ENCODE data around the gene UVSSA. TPM values are rescaled to one million over a fixed set of nuclear protein-coding genes. Genes with fewer than 3 reads are reported as not detected.

Gene UVSSA
- polyA plus RNA-seq, 1 of the 3 experiments (the other 2 are of a cell fraction), result 14.9 TPM

DNA sequence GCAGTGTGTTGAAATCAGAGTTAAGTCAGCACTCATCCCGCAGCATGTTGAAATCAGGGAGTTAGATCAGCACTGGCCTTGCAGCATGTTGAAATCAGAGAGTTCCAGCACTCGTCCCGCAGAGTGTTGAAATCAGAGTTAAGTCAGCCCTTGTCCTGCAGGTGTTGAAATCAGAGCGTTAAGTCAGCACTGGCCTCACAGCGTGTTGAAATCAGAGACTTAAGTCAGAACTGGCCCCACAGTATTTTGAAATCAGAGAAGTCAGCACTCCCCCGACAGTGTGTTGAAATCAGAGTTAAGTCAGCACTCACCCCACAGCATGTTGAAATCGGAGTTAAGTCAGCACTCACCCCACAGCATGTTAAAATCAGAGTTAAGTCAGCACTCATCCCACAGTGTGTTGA, 10.9 kb upstream of the UVSSA start:
- Histone ChIP-seq H3F3A (replicated peaks; ENCODE audit: insufficient read depth) (peaks cover under 1% of the 10 kb centered on the region), H3K79me2 (ENCODE audit: insufficient read depth) (peaks cover 2% of the 10 kb centered on the region; the same call in 1 of the 2 replicates), H3K9me2 (no peaks in the 10 kb centered on the region), H3K4me1 (ENCODE audit: control insufficient read depth in 1 of 2, insufficient read depth in 2 of 2, low read depth in 1 of 2, low read length in 1 of 2) (no peaks in the 10 kb centered on the region), H3K9ac (no peak overlapping the region), H3K27me3 (ENCODE audit: insufficient read depth) (no peaks in the 10 kb centered on the region), H4K20me1 (ENCODE audit: insufficient read depth) (no peaks in the 10 kb centered on the region), H3K4me2 (no peak overlapping the region), H3K27ac (ENCODE audit: low read depth in 2 of 2, low read length in 1 of 2) (no peak overlapping the region), H3K4me3 (ENCODE audit: low read depth in 2 of 2, low read length in 1 of 2) (no peak overlapping the region), H3K36me3 (replicated peaks in 1 of 2; ENCODE audit: control insufficient read depth in 1 of 2, insufficient read depth in 2 of 2, low read length in 1 of 2) (peaks cover 25 to 63% of the 10 kb centered on the region in 2 experiments), H2AFZ (ENCODE audit: low read depth) (no peak overlapping the region), H3K9me3 (no peaks in the 10 kb centered on the region)
- 94% methylated on average over 6 of the region's 7 CpGs for WGBS (ENCODE audit: low lambda C conversion rate)
- CTCF ChIA-PET, result no interaction called here
- POLR2A ChIA-PET, result no interaction called here
- no peak for DNase-seq
- no peak for TF ChIP-seq GABPA (IDR thresholded peaks at IDR 0.05; ENCODE audit: low read depth)
- TF ChIP-seq, protein P1, sequence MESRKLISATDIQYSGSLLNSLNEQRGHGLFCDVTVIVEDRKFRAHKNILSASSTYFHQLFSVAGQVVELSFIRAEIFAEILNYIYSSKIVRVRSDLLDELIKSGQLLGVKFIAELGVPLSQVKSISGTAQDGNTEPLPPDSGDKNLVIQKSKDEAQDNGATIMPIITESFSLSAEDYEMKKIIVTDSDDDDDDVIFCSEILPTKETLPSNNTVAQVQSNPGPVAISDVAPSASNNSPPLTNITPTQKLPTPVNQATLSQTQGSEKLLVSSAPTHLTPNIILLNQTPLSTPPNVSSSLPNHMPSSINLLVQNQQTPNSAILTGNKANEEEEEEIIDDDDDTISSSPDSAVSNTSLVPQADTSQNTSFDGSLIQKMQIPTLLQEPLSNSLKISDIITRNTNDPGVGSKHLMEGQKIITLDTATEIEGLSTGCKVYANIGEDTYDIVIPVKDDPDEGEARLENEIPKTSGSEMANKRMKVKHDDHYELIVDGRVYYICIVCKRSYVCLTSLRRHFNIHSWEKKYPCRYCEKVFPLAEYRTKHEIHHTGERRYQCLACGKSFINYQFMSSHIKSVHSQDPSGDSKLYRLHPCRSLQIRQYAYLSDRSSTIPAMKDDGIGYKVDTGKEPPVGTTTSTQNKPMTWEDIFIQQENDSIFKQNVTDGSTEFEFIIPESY (IDR thresholded peaks at IDR 0.05; ENCODE audit: borderline replicate concordance, low read depth), result no peak
- TF ChIP-seq REST (IDR thresholded peaks at IDR 0.05; ENCODE audit: low read depth, low read length), result no peak
- no peak for TF ChIP-seq TEAD4 (IDR thresholded peaks at IDR 0.05; ENCODE audit: borderline replicate concordance, insufficient read depth)
- TF ChIP-seq, protein P2, sequence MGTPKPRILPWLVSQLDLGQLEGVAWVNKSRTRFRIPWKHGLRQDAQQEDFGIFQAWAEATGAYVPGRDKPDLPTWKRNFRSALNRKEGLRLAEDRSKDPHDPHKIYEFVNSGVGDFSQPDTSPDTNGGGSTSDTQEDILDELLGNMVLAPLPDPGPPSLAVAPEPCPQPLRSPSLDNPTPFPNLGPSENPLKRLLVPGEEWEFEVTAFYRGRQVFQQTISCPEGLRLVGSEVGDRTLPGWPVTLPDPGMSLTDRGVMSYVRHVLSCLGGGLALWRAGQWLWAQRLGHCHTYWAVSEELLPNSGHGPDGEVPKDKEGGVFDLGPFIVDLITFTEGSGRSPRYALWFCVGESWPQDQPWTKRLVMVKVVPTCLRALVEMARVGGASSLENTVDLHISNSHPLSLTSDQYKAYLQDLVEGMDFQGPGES (IDR thresholded peaks at IDR 0.05; ENCODE audit: low read depth, low read length), result no peak
- TF ChIP-seq CTCF (IDR thresholded peaks at IDR 0.05), result no peak
- TF ChIP-seq, protein P3, sequence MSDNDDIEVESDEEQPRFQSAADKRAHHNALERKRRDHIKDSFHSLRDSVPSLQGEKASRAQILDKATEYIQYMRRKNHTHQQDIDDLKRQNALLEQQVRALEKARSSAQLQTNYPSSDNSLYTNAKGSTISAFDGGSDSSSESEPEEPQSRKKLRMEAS (IDR thresholded peaks at IDR 0.05; ENCODE audit: low read depth), result no peak
- TF ChIP-seq RXRA (IDR thresholded peaks at IDR 0.05; ENCODE audit: borderline replicate concordance, low read depth), result no peak
- no peak for TF ChIP-seq POLR2AphosphoS5 (IDR thresholded peaks at IDR 0.05; ENCODE audit: low read depth, low read length)
- TF ChIP-seq EZH2phosphoT487 (IDR thresholded peaks at IDR 0.05; ENCODE audit: borderline replicate concordance, low read depth), result no peak

Measured in SK-N-SH (cell line).